Activated CD4-positive, alpha-beta T cell treated with anti-CD3 and anti-CD28 coated beads, Interleukin-10, Interleukin-2, amounts not matched to agents 100 ng/mL and 50 ng/mL, durations not matched to agents 16 hours and 8 hours (primary cell): ENCODE measurements around the gene ELFN1.

ENCODE experiments used
- DNase-seq: peaks from one replicate; pipeline ENCODE4 v3.0.0-alpha.2; 2020

The ELFN1 gene

DNA sequence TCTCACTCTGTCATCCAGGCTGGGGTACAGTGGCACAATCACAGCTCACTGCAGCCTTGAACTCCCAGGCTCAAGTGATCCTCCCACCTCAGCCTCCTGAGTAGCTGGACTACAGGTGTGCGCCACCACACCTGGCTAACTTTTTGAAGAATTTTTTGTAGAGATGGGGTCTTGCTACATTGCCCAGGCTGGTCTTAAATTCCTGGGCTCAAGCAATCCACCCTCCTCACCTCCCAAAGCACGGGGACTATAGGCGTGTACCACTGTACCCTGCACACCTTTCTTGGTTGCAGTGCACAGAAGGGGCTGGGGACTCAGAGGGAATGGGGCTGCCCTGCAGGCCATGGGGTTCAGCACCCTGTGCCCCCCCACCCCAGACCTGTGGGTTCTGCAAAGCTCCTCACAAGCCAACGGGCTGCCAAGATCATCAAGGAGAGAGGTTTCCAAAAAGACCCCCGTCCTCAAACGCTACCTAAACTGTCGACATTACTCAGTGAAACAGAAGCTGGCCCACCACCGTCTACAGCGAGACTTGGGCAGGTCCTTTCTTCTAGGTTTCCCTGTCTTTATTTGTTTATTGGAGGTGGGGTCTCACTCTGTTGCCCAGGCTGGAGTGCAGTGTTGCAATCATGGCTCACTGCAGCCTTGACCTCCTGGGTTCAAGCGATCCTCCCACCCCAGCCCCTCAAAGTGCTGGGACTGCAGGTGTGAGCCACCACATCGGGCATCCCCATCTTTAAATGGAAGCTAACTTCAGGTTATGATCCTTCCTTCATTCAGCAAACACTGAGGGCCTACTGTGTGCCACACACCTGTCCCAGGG lies 26.6 kb upstream of the ELFN1 start:
- DNase-seq: no peak

DNA sequence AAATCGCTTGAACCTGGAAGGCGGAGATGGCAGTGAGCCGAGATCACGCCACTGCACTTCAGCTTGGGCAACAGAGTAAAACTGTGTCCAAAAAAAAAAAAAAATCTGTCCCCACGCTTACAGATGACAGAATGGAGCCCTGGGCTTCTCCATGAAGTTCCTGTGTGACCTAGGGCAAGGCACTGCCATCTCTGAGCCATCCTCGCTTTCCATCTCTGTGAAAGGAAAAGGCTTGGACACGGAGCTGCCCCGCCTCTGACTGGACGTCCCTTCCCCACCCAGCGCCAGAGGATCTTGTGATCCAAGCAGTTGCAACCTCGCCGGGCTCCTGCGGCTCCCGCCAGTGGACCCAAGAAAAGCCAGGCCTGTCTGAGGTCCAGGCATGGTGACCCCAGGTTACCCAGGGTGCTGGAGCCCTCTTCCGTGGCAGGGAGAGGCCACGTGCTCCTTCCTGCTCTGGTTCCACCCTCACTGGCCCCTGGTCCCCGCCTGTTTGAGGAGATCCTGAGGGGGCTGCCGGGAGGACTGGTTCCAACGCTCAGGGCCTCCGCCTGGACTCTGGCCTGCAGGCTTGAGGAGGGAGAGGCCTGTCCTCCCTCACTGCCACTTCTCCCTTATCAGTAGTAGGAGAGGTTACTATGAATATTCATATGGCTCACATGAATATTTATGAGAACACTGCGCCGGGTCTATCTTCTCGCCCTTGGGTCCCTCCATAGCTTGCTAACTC lies 25.6 kb upstream of the ELFN1 start:
- no peak for DNase-seq

DNA sequence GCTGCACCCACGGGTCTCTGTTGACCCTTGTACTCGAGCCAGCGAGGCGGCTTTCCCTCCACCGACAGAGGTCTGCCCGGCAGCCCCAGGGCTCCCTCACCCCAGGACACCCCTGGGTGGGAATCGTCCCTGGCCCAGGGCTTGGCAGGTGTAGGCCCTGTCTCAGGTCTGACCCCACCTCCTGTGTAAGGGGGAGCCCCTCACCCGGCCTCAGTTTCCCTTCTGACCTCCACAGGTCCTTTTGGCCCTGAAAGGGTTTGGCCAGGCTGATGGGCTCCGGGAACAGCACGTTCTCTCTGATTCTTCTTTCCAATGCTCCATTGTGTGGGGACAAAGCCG lies 25.0 kb upstream of the ELFN1 start:
- no peak for DNase-seq

DNA sequence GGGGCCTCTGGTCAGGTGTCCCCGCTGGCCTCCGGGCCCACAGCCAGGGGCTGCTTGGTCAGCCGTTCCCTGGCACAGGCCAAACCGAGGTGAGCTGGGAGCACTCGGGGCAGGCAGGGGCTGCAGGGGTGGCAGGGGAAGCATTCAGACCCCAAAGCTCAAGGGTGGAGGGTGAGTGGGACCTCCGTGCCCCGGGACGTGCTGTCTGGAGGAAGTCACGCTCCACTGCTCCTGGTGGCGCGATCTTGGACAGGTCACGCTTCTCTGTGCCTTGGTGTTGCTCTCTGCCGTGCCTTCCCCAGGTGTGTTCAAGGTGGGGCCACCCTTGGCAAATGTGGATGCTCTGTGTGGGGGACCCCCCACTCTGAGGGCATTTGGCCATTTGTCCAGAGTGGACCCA lies 24.6 kb upstream of the ELFN1 start:
- DNase-seq: no peak

DNA sequence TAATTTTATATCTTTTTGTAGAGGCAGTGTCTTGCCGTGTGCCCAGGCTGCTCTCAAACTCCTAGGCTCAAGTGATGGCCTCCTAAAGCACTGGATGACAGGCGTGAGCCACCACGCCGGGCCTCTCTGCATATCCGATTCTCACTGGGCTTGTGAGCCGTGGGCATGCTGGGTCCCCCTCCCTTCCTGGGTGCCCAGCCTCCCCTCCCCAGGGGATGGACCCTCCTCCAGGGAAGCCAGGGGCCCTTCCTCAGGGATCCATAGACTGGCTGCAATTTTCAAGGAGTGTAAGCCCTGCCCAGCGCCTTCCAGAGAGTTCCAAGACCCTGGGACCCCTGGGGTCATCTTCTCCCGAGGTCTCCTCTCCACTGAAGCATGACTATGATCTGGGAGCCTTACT lies 23.7 kb upstream of the ELFN1 start:
- DNase-seq: no peak

DNA sequence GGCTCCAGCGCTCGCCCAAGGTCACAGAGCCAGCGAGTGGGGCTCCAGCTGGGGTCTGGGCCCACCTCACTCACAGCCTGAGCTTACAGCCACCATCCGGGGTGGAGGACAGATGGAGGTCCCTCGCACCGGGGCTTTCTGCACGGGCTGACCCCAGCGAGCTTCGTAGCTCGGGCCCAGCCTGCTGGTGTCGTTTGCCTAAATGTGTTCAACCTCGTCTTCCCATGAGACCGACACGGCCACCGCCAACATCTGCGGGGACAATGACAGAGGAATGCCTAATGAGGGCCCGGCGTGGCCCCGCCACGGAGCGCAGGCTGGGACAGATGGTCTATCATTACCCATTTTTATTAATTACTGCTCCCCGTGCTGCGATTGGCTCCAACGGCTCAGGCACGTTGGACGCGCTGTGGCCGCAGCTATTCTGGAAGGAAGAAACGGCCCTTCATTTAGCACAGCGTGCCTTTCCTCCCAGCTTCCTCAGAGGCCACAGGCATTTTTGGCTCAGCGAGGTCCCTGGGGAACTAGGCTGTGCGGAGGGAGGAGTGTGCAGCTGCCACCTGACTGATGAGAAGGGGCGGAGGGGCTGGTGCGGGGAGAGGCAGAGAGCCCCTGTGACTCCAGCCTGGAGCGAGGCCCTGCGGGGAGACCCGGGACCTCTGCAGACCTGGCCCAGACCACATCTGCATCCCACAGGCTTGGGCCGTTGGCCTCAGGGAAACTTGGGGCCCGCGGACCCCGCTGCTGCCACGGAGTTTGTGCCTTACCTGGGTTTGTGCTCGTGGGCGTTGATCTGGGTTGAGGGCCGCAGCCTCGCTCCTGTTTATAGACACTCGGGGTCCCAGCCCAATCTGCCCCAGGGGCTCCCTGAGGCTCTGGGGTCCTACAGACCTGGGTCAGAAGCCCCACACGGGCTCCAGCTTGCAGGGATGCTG lies 22.9 kb upstream of the ELFN1 start:
- DNase-seq: no peak

DNA sequence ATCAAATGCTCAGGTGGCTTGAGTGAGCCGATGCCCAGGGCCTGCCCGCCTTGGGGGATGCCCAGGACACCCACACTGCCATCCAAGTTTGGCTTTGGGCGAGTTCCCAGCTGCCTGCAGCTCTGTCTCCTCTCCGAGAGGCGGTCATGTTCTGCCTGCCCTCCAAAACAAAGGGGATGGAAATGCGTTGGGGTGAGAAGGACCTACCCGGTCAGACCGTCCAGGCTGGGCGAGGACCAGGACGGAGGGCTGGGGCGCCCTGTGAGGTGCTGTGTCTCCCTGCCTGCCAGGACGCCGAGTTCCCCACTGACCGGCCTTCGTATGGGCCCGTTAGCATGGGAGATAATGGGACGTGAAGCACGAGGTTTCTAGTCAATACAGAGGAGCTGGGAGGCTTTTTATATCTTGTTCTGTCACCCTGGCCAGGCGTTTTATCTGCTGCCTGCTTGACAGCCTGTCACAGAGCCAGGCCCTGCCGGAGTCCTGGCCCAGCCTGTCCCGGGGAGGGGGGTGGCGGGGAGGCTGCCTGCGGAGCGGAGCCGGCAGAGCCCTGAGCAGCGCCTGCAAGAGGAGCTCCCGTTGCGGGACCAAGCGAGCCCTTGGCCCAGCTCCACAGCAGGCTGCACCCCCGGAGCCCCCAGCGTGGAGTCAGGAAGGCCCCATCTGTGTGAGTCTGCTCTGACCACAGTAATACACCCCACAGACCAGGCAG lies 22.0 kb upstream of the ELFN1 start:
- no peak for DNase-seq

DNA sequence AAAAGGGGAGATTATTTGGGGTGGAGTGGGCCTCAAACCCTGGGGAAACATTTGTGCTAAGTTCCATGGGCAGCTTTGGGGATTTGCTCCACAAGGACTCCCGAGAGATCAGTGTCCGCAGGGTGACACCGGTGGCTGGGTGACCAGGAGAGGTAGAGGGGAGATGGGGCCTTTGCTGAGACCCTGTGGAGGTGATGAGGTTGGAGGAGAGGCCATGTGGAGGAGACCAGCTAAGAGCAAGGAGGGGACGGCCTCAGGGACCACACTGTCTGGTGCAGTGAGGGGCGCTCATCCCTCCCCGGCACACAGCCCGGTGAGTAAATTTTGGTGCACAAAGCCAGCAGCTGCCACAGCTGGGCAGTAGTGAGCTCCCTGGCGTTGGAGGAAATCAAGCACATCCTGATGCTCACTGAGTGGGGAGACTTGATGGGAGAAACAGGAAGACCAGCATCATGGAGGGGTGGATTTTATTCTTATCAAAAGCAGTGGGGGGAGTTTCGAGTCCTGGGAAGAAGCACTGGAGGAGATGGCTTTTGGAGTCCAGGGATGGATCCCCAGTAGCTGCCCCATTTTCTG lies 20.2 kb upstream of the ELFN1 start:
- no peak for DNase-seq

DNA sequence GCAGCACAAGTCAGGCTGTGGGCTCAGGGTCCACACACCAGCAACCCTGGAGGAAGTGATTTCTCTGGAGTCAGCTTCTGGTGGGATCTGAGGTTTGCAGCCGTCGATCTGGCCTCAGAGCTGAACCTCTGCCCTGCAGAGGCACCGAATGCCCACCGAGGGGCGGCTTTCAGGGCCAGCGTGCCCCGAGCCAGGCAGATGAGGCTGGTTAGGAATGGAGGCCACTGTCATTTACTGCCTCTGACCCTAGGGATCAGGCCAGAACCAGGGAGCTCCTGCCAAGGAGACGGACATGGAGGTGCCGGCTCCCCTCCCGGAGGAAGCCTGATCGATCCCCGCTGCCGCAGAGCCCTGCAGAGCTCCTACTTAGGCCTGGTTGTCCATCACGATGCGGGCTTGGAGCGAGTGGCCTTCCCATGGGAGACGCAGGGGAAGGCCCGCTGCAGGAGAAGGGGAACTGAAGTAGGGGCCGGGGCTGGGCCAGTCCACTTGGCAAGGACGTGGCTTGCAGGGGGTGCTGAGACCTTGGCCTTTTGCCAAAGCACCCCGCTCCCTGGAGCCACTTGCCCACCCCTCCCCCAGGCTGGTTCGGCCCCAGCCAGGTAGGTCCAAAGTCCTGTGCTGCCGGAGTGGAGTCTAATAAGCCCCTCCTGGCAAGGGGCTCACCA lies 19.6 kb upstream of the ELFN1 start:
- DNase-seq: no peak

DNA sequence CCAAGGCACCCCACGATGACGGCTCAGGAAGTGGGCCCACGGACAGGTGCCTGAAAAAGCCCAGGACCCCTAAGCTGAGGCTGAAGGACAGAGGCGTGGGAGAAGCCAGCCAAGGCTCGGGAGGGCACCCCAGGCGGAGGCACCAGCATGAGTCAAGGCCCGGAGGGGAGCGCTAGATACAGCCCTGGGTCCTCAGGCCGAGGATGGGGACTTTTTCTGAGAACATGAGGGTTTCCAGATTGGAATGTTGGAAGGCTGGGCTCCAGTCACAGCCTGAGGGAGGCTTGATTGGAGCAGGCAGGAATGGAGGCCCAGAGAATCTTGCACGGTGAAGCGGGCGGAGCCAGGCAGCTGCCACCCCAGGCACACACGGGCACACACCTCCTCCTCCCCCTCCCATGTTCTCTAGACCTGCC lies 19.0 kb upstream of the ELFN1 start:
- no peak for DNase-seq

DNA sequence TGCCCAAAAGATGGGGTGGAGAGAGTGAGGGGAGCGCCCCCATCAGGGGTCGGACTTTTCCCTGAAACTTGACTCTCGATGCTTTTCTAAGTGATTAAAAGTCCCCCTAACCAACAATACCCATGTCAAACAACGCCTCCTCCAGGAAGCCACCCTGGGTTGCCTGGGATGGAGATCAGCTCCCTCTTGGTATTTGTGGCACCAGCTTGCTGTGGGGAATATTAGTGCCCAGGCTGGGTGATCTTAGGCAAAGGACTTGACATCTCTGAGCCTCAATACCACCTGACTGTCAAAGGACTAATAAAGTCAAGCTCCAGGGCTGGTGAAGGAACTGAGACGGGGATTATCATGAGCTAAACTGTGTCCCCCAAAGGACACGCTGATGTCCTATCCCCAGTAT lies 18.2 kb upstream of the ELFN1 start:
- no peak for DNase-seq

DNA sequence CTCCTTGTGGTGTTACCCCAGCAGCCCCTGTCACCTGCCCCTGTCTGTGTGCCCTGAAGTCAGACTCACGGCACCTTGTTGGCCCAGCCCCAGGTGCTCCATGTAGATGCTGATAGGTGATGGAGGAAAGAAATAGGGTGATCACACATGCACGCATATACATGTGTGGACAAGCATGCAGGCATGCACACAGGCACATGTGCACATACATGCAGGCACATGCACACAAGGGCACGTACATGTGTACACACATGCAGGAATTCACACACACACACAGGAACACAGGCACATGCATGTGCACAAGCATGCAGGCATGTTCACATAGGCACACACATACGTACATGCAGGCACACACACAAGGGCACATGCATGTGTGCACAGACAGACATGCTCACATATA lies 16.6 kb upstream of the ELFN1 start:
- DNase-seq: no peak

DNA sequence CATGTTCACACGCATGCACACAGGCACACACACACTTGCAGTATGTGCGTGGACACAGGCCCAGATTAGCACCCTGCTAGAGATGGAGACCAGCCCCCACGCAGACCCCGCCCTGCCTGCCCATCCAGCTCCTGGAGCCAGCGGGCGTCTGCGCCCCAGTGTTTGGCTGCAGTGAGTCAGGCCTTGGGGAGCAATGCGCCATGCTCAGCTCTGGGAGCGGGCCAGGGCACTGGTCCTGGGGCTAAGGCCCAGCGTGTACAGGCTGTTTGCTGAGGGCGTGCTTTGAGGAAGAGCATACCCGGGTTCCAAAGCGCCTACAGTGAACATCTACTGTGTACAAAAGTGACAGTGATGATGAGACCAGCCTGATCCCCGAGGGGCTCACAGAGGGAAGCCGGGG lies 16.0 kb upstream of the ELFN1 start:
- no peak for DNase-seq

DNA sequence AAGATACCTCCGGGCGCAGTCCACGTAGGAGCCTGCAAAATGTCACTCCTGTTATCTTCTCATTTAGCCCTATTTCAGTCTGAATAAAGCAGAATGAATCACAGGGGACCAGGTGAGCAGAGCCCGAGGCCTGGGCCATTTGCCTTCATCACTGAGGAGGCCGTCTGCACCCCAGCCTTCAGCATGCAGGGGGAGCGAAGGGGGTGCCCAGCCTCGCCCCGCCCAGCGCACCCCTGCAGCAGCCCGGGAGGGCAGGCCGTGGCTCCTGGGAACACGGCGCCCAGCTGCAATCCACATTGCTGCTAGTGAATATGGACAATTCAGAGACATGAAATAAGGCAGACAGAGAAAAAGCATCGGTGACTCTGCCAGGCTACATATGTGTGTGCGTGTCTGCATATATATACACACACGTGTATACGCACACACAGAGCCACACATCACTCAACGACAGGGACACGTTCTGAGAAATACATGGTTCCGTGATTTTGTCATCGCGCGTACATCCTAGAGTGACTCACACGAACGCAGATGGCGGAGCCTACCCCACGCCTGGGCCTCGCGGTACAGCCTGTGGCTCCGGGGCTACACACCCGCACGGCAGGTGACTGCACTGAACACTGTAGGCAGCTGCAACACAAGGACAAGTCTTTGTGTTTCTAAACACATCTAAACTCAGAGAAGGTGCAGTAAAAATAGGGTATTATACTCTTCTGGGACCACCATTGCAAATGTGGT lies 15.2 kb upstream of the ELFN1 start:
- no peak for DNase-seq

DNA sequence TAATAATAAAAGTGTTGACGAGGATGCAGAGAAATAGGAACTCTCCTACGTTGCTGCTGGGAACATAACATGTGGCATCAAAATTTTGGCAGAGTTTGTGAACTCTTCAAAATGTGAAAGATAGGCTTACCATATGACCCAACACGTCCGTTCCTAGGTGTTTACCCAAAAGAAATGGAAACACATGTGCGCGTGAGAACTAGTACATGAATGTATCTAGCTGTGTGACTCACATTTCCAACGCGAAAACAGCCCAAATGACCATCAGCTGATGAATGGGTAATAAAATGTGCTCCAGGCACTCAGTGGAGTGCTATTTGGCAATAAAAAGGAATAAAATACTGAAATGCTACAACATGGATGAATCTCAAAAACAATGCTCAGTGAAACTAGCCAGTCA lies 10.4 kb upstream of the ELFN1 start:
- no peak for DNase-seq

DNA sequence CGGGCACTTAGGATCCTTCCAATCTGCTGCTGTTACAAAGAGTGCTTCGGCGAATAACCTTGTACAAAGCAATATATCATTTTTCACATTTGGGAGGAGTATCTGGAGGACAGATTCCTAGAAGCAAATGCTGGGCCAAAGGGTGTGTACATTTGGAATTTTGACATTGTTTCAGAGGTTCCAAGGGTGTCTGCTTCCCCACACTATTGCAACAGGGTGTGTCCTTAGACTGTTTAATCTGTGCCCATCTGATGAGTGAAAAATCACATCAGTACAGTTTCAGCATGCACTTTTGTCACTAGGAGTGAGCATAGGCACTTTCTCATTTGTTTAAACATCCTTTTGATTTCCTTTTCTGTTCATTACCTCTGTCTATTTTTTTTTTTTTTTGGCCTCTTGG lies 8.6 kb upstream of the ELFN1 start:
- no peak for DNase-seq

DNA sequence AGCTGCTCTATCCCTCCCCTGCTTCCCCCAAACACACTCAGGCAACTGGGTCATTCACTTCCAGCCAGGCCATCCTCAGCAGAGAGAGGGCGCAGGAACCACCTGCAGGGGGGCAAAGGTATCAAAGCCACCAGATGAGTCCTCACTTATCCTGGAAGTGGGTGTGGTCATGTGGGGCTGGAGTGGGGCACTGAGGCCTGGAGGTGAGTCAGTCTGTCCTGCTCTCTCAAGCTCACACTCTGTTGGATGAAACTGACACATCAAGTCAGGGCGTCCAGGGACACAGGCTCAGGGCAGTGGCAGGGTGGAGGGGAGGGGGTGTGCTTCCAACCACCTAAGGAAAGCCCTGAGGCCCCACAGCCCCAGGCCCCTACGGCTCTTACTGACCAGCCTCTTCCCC lies 8.0 kb upstream of the ELFN1 start:
- DNase-seq: no peak

DNA sequence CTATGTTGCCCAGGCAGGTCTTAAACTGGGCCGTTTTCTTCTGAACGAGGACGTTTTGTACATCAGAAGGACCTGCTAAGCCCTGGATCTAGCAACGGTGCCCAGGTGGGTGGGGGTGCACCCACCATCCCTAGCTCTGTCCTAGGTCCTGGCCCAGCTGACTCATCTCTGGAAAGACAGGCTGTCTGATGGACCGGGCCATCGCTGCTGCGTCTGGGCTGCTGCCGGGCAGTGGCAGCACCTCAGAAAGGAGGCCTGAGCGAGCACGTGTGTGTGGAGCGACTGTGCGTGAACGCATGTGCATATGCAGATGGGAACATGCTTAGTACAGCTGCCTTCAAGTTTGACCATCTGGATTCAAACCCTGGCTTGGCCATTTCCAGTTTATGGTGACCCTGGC lies 7.3 kb upstream of the ELFN1 start:
- DNase-seq: no peak

DNA sequence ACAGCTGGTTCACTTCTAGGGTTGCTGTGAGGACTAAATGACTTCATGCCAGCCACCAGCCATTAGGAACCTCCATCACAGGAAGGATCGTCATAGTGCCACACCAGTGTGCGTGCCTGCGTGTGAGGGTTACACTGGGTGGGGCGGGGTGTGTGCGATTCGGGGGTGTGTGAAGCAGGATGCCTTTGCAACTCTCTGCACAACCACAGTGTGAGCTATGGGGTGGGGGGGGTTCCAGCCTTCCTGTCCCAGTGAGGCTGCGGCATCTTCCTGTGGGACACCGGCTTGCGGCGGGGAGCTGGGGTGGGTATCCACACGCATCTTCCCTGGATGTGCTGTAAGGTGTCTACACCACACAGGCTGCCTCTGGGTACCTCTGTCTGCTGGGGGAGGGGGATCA lies 6.9 kb upstream of the ELFN1 start:
- DNase-seq: no peak

DNA sequence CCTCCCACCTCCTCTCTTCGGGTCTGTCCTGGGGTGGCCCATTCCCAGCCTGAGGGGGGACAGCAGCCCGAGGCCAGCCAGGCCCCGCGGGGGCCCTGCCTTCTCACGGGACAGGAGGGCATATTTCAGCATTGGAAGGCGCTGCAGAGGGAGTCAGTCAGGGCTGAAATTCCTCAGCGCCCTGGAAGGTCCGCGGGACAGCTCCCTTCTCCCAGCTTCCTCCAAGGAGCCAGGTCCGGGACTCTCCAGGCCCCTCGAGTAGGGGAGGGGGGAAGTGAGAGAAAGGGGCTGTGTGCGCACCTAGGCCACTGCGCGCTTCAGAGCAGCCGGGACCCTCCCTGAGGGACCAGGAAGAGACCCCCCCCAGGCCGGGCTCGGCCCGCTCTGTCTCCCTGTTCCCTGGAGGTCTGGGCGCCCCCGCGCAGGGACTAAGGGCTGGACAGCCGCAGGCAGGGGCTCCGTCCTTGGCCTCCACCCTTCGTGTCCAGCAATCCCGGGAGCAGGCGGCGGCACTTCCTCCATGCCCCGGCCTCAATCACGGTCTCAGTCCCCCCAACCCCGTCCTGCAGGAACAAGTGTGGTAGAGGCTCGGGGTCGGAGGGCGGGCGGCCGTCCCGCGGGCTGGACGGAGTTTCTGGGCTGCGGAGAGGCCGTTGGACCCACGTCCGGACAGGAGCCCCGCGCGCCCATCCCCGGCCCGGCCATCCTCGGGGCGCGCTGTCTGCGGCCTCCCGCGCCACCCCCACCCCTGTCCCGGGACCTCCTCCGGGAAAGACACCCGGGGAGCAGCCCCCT lies 6.0 kb upstream of the ELFN1 start:
- DNase-seq: no peak
